Activated B cell treated with CpG ODN at 0.5 μM for 24 hours (primary cell): ENCODE data around the gene EFS. TPM values are rescaled to one million over a fixed set of nuclear protein-coding genes. Genes with fewer than 3 reads are reported as not detected.

Experiments
- ATAC-seq: fragments of 200-7000 bp; cut with Tn5 transposase; one replicate; pipeline ENCODE4 v1.10.0; 2021; ENCODE audit warnings: low read depth, mild to moderate bottlenecking, moderate library complexity
- CTCF ChIA-PET: fragments of 350-600 bp; sonication (Branson Sonifier 250); formaldehyde crosslinking; loops from one replicate; lab custom pipeline; 2021; ENCODE audit warnings: antibody characterized with exemption; lab: Charles Lee
- POLR2A ChIA-PET: fragments of 350-600 bp; sonication (Branson Sonifier 250); formaldehyde crosslinking; loops from one replicate; lab custom pipeline; 2021; ENCODE audit warnings: antibody characterized with exemption; lab: Charles Lee
- DNase-seq: peaks from one replicate; pipeline ENCODE4 v3.0.0; 2022
- H3K27ac Mint-ChIP-seq: one replicate; pipeline ENCODE4 v1.8.0; 2020; ENCODE audit warnings: mixed read lengths
- H3K27me3 Mint-ChIP-seq: one replicate; pipeline ENCODE4 v1.8.0; 2021; ENCODE audit warnings: mixed read lengths
- H3K36me3 Mint-ChIP-seq: one replicate; pipeline ENCODE4 v1.8.0; 2021; ENCODE audit warnings: low read depth, mixed read lengths
- H3K4me1 Mint-ChIP-seq: one replicate; pipeline ENCODE4 v1.8.0; 2021; ENCODE audit warnings: mixed read lengths
- H3K4me3 Mint-ChIP-seq: one replicate; pipeline ENCODE4 v1.8.0; 2020; ENCODE audit warnings: mild to moderate bottlenecking, mixed read lengths
- H3K9me3 Mint-ChIP-seq: one replicate; pipeline ENCODE4 v1.8.0; 2020; ENCODE audit warnings: mixed read lengths
- CTCF ChIP-seq: fragments of 200-600 bp; IDR thresholded peaks from one replicate; pipeline ENCODE4 v1.8.0; 2022; ENCODE audit warnings: antibody characterized with exemption, mild to moderate bottlenecking
- intact Hi-C: fragments of 100-400 bp; cut with micrococcal nuclease; formaldehyde crosslinking; loops from one replicate; pipeline ENCODE4 v1.15.1; 2024
- total RNA-seq: library from RNA; stranded (reverse); gene quantifications from 2 replicates; pipeline ENCODE4 v1.2.3, GENCODE V29; 2022

EFS gene
- total RNA-seq, 1 donor from 2014 or later = not detected

GRCh38 chr14:23381871-23382270, 16.9 kb upstream of the EFS start:
- H3K9me3 Mint-ChIP-seq = no peaks in the 10 kb centered on the region
- no peak for ATAC-seq
- intact Hi-C loops = loop anchor here (2.0 kb wide), 1 partner anchor 313 kb away; no protein-coding TSS in a partner anchor
- H3K27ac Mint-ChIP-seq = no peak overlapping the region
- H3K36me3 Mint-ChIP-seq = no peaks in the 10 kb centered on the region
- peaks cover 20% of the 10 kb centered on the region for H3K27me3 Mint-ChIP-seq
- DNase-seq = no peak
- TF ChIP-seq CTCF = no peak
- no peak overlapping the region for H3K4me3 Mint-ChIP-seq
- H3K4me1 Mint-ChIP-seq = no peaks in the 10 kb centered on the region
- ChIA-PET POLR2A (no interaction called here), CTCF (no interaction called here)

DNA sequence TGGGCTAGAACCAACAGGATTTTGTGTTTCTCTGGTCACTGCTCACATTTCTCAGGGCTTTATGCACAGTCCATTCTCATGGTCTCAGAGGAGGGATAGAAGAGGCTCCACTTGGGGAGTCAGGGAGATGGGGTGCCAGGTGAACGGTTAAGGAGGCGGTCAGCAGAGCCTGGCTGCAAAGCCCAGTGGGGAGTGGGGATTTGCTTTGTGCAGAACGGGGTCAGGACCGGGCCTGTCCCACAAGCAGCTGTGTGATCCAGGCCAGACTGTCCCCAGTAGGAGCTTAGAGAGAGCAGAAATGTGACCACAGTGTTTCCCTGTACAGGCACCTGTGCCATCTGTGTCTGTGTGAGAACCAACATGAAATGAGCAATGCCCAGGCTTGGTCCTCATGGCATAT, 16.0 kb upstream of the EFS start:
- Mint-ChIP-seq H3K9me3 (no peaks in the 10 kb centered on the region), H3K27ac (no peak overlapping the region), H3K27me3 (peaks cover 20% of the 10 kb centered on the region), H3K36me3 (no peaks in the 10 kb centered on the region), H3K4me3 (no peak overlapping the region), H3K4me1 (no peaks in the 10 kb centered on the region)
- POLR2A ChIA-PET = no interaction called here
- ATAC-seq (no peak), DNase-seq (no peak)
- intact Hi-C loops = loop anchor here (1.0 to 2.0 kb wide), 5 partner anchors 53 to 408 kb away; no protein-coding TSS in a partner anchor
- CTCF ChIA-PET = interaction anchor here (1.0 to 2.9 kb wide), 16 partner anchors 8 to 407 kb away, joined by 3 to 24 read pairs (median 5); no protein-coding TSS in a partner anchor
- no peak for TF ChIP-seq CTCF

DNA sequence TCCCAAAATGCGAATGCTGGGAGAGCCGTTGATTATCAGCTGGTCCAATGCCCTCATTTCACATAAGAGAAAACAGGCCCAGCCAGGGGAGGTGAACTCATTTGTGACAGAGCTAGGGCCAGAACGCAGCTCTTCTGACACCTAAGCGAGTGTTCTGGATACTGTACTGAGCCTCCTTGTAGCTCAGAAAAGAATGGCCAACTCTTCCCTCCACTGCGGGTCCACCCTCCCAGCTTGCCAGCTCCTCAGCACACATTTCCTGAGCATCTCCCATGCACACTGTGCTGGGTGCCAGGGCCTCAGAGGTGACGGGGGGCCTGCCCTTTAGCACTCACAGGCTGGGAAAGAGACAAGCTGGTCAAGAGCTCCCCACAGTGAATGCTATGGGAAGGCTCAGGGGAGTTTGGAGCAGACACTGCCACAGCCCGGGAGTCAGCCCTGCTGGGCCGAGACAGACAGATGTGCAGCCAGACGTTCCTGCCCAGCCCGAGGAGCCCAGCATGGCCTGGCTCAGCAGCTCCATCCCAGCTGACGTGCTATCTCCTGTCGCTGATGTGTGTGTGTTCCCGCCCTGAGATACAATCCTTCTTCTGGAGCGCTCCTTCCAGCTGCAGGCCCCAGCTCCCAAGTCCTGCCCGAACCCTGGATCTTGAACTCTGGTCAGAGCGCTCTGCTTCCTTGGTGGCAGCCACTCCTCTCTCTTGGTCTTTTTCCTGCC, 15.4 kb upstream of the EFS start:
- H3K4me3 Mint-ChIP-seq = no peak overlapping the region
- no peak for TF ChIP-seq CTCF
- POLR2A ChIA-PET = interaction anchor here (0.5 to 1.4 kb wide), 2 partner anchors 260 to 285 kb away, joined by 3 read pairs; partner anchors contain the start of genes ACIN1 and C14orf119
- no peak overlapping the region for H3K27ac Mint-ChIP-seq
- H3K27me3 Mint-ChIP-seq = peaks cover 20% of the 10 kb centered on the region
- intact Hi-C loops = loop anchor here (1.0 to 2.0 kb wide), 5 partner anchors 52 to 407 kb away; no protein-coding TSS in a partner anchor
- DNase-seq = no peak
- H3K9me3 Mint-ChIP-seq = no peaks in the 10 kb centered on the region
- no peak for ATAC-seq
- CTCF ChIA-PET = interaction anchor here (0.7 to 2.9 kb wide), 28 partner anchors 9 to 407 kb away, joined by 3 to 24 read pairs (median 4); no protein-coding TSS in a partner anchor
- no peaks in the 10 kb centered on the region for H3K4me1 Mint-ChIP-seq
- no peaks in the 10 kb centered on the region for H3K36me3 Mint-ChIP-seq

GRCh38 chr14:23379366-23380196, 14.6 kb upstream of the EFS start:
- ATAC-seq (peak; percentile 87), DNase-seq (peak; percentile 56)
- Mint-ChIP-seq H3K27ac (no peak overlapping the region), H3K27me3 (peaks cover 20% of the 10 kb centered on the region), H3K36me3 (no peaks in the 10 kb centered on the region), H3K4me1 (no peaks in the 10 kb centered on the region), H3K9me3 (no peaks in the 10 kb centered on the region), H3K4me3 (no peak overlapping the region)
- intact Hi-C loops = loop anchor here (1.0 to 2.0 kb wide), 5 partner anchors 51 to 406 kb away; no protein-coding TSS in a partner anchor
- POLR2A ChIA-PET = interaction anchor here (0.5 to 1.4 kb wide), 2 partner anchors 284 to 288 kb away, joined by 3 to 5 read pairs; partner anchors contain the start of genes ACIN1 and C14orf119
- peak; percentile 81 for TF ChIP-seq CTCF
- CTCF ChIA-PET = interaction anchor here (0.6 to 2.9 kb wide), 31 partner anchors 10 to 406 kb away, joined by 3 to 24 read pairs (median 4); no protein-coding TSS in a partner anchor
